Neuronal stem cell (in vitro differentiated cells): ENCODE results near the gene UNG.

Experiments used
- DNase-seq: peaks from one replicate; pipeline ENCODE4 v3.0.0-alpha.2; 2013; ENCODE audit warnings: low spot score
- H2AFZ ChIP-seq: one replicate; pipeline ENCODE4 v1.6.1; 2013; ENCODE audit warnings: mild to moderate bottlenecking, low read length, inconsistent platforms
- H2AK5ac ChIP-seq: 2 replicates; pipeline ENCODE4 v1.6.1; 2013; ENCODE audit warnings: low read depth, mild to moderate bottlenecking, inconsistent platforms, low read length, moderate library complexity, mixed read lengths
- H2BK120ac ChIP-seq: 2 replicates; pipeline ENCODE4 v1.6.1; 2013; ENCODE audit warnings: low read depth, mild to moderate bottlenecking, inconsistent platforms, low read length, moderate library complexity, mixed read lengths
- H2BK12ac ChIP-seq: one replicate; pipeline ENCODE4 v1.6.1; 2013; ENCODE audit warnings: low read length, inconsistent platforms
- H2BK15ac ChIP-seq: 2 replicates; pipeline ENCODE4 v1.6.1; 2013; ENCODE audit warnings: mild to moderate bottlenecking, low read length, inconsistent platforms, mixed read lengths
- H2BK5ac ChIP-seq: one replicate; pipeline ENCODE4 v1.6.1; 2013; ENCODE audit warnings: inconsistent platforms, mild to moderate bottlenecking, low read length, moderate library complexity
- H3K14ac ChIP-seq: one replicate; pipeline ENCODE4 v1.6.1; 2013; ENCODE audit warnings: low read length, inconsistent platforms
- H3K18ac ChIP-seq: 2 replicates; pipeline ENCODE4 v1.6.1; 2013; ENCODE audit warnings: low read length, inconsistent platforms
- H3K23ac ChIP-seq: 2 replicates; pipeline ENCODE4 v1.6.1; 2013; ENCODE audit warnings: low read depth, mild to moderate bottlenecking, mixed read lengths, low read length, inconsistent platforms; ENCODE audit not compliant: poor library complexity
- H3K27ac ChIP-seq: replicated peaks from 3 replicates; pipeline ENCODE4 v1.5.1; 2013; ENCODE audit warnings: low read length, inconsistent platforms
- H3K27me3 ChIP-seq, 3 experiments: 2 replicates each; pipeline ENCODE4 v1.6.1; 2013; ENCODE audit warnings: low read length in 3 of 3, mild to moderate bottlenecking in 2 of 3, inconsistent platforms in 1 of 3, low read depth in 1 of 3, mixed read lengths in 1 of 3, moderate library complexity in 1 of 3; ENCODE audit not compliant: control insufficient read depth in 3 of 3, insufficient read depth in 3 of 3
- H3K36me3 ChIP-seq, 2 donors: replicated peaks in 1 of 2; 2 replicates each; pipeline ENCODE4 v1.6.1; 2013; ENCODE audit warnings: low read length in 2 of 2; ENCODE audit not compliant: control insufficient read depth in 2 of 2, insufficient read depth in 2 of 2
- H3K4ac ChIP-seq: 2 replicates; pipeline ENCODE4 v1.6.1; 2013; ENCODE audit warnings: inconsistent platforms, mild to moderate bottlenecking, low read length, moderate library complexity
- H3K4me1 ChIP-seq, 2 donors: 1 replicate in 1 of 2; 2 replicates in 1 of 2; pipeline ENCODE4 v1.6.1; 2013; ENCODE audit warnings: low read length in 2 of 2, low read depth in 1 of 2; ENCODE audit not compliant: control insufficient read depth in 2 of 2, insufficient read depth in 1 of 2
- H3K4me2 ChIP-seq: one replicate; pipeline ENCODE4 v1.6.1; 2013; ENCODE audit warnings: mild to moderate bottlenecking, low read length, inconsistent platforms; ENCODE audit not compliant: insufficient read depth, poor library complexity, severe bottlenecking
- H3K4me3 ChIP-seq, 2 donors: 2 replicates each; pipeline ENCODE4 v1.5.1; 2013; ENCODE audit warnings: low read length in 2 of 2, mild to moderate bottlenecking in 2 of 2, inconsistent platforms in 1 of 2, moderate library complexity in 1 of 2
- H3K79me1 ChIP-seq: one replicate; pipeline ENCODE4 v1.6.1; 2013; ENCODE audit warnings: low read depth, mild to moderate bottlenecking, inconsistent platforms, low read length, moderate library complexity
- H3K9ac ChIP-seq: one replicate; pipeline ENCODE4 v1.6.1; 2013; ENCODE audit warnings: mild to moderate bottlenecking, low read depth, low read length, inconsistent platforms; ENCODE audit not compliant: poor library complexity
- H3K9me3 ChIP-seq, 2 donors: replicated peaks in 1 of 2; 2 replicates each; pipeline versions ENCODE3 to v1.6.1; 2013; ENCODE audit warnings: low read length in 2 of 2, mild to moderate bottlenecking in 2 of 2, inconsistent platforms in 1 of 2, low read depth in 1 of 2, mixed read lengths in 1 of 2, moderate library complexity in 1 of 2; ENCODE audit not compliant: control insufficient read depth in 2 of 2, insufficient read depth in 1 of 2
- H4K8ac ChIP-seq: one replicate; pipeline ENCODE4 v1.6.1; 2013; ENCODE audit warnings: low read depth, mild to moderate bottlenecking, inconsistent platforms, low read length, moderate library complexity
- H4K91ac ChIP-seq: one replicate; pipeline ENCODE4 v1.6.1; 2013; ENCODE audit warnings: low read length, low read depth, mild to moderate bottlenecking, inconsistent platforms; ENCODE audit not compliant: poor library complexity
- WGBS, 2 donors: extraction: QIAGEN DNeasy Blood & Tissue Kit; methylation state at CpG; one replicate each; pipeline ENCODE4 v1.1.7; 2013; ENCODE audit warnings: missing lambda C conversion rate in 2 of 2, mixed read lengths in 1 of 2; ENCODE audit not compliant: insufficient read length in 2 of 2, insufficient replicate concordance in 1 of 2; ENCODE audit errors: extremely low coverage in 2 of 2; 5-methylcytosine and 5-hydroxymethylcytosine counted together

The UNG gene

GRCh38 chr12:109110988-109111495 lies 13.6 kb downstream of the UNG start:
- no peak overlapping the region for H3K4ac ChIP-seq
- peak overlapping the region; percentile 13 to 76 for H3K4me3 ChIP-seq
- peak overlapping the region; percentile 64 for H3K27ac ChIP-seq
- H2BK15ac ChIP-seq, result peak overlapping the region; percentile 41
- H3K9me3 ChIP-seq, result no peaks in the 10 kb centered on the region
- no peak overlapping the region for H2BK120ac ChIP-seq
- H3K23ac ChIP-seq, result peak overlapping the region; percentile 45
- H2AK5ac ChIP-seq, result no peak overlapping the region
- peak overlapping the region; percentile 64 for H3K9ac ChIP-seq
- no peak overlapping the region for H4K8ac ChIP-seq
- no peak overlapping the region for H2BK12ac ChIP-seq
- H3K4me1 ChIP-seq, result peaks cover 14 to 21% of the 10 kb centered on the region in 2 donors
- peak; percentile 75 for DNase-seq
- no peak overlapping the region for H4K91ac ChIP-seq
- no CpG with 5 or more reads among the region's 28 CpGs for WGBS, 2 donors
- H3K18ac ChIP-seq, result peak overlapping the region; percentile 62
- no peaks in the 10 kb centered on the region for H3K27me3 ChIP-seq
- peak overlapping the region; percentile 75 for H3K4me2 ChIP-seq
- H2AFZ ChIP-seq, result peak overlapping the region; percentile 95
- H2BK5ac ChIP-seq, result no peak overlapping the region
- peaks cover 17 to 43% of the 10 kb centered on the region in 2 donors for H3K36me3 ChIP-seq
- no peak overlapping the region for H3K14ac ChIP-seq
- peaks cover 3% of the 10 kb centered on the region for H3K79me1 ChIP-seq

- no peak overlapping the region for H3K27ac ChIP-seq
- H3K4me2 ChIP-seq, result no peak overlapping the region
- no peak overlapping the region for H2BK120ac ChIP-seq
- H3K36me3 ChIP-seq, result peaks cover 10 to 28% of the 10 kb centered on the region in 2 donors
- no peak overlapping the region for H3K4me3 ChIP-seq
- no peak overlapping the region for H4K91ac ChIP-seq
- H2AK5ac ChIP-seq, result no peak overlapping the region
- H3K27me3 ChIP-seq, result no peaks in the 10 kb centered on the region
- H3K18ac ChIP-seq, result no peak overlapping the region
- no peaks in the 10 kb centered on the region for H3K79me1 ChIP-seq
- no peak overlapping the region for H3K23ac ChIP-seq
- no peaks in the 10 kb centered on the region for H3K9me3 ChIP-seq
- no CpG with 5 or more reads among the region's 11 CpGs for WGBS, 2 donors
- peaks cover 17 to 24% of the 10 kb centered on the region in 2 donors for H3K4me1 ChIP-seq
- no peak overlapping the region for H2BK15ac ChIP-seq
- H4K8ac ChIP-seq, result no peak overlapping the region
- DNase-seq, result no peak
- H2BK5ac ChIP-seq, result no peak overlapping the region
- no peak overlapping the region for H3K4ac ChIP-seq
- no peak overlapping the region for H3K9ac ChIP-seq
- no peak overlapping the region for H2BK12ac ChIP-seq
- no peak overlapping the region for H3K14ac ChIP-seq
- no peak overlapping the region for H2AFZ ChIP-seq
These were observed 15.5 kb downstream of the UNG start for GRCh38 chr12:109112720-109113465.

GRCh38 chr12:109113661-109114321 lies 16.4 kb downstream of the UNG start:
- Histone ChIP-seq H3K9me3 (no peaks in the 10 kb centered on the region), H2AFZ (no peak overlapping the region), H3K4ac (no peak overlapping the region), H2BK12ac (no peak overlapping the region), H3K4me1 (peaks cover 17 to 24% of the 10 kb centered on the region in 2 donors), H3K79me1 (no peaks in the 10 kb centered on the region), H2AK5ac (no peak overlapping the region), H3K4me3 (no peak overlapping the region), H4K8ac (no peak overlapping the region), H2BK5ac (no peak overlapping the region), H2BK15ac (no peak overlapping the region), H3K36me3 (peaks cover 9 to 19% of the 10 kb centered on the region in 2 donors), H3K18ac (no peak overlapping the region), H3K14ac (no peak overlapping the region), H3K27ac (no peak overlapping the region), H4K91ac (no peak overlapping the region), H3K23ac (no peak overlapping the region), H3K27me3 (no peaks in the 10 kb centered on the region), H2BK120ac (no peak overlapping the region), H3K9ac (no peak overlapping the region), H3K4me2 (no peak overlapping the region)
- WGBS, 2 donors, result no CpG with 5 or more reads among the region's 5 CpGs
- DNase-seq, result no peak

GRCh38 chr12:109114644-109115043 lies 17.2 kb downstream of the UNG start:
- Histone ChIP-seq H2AK5ac (no peak overlapping the region), H3K4me3 (no peak overlapping the region), H4K8ac (no peak overlapping the region), H3K4ac (no peak overlapping the region), H2BK5ac (no peak overlapping the region), H2BK15ac (no peak overlapping the region), H2BK12ac (no peak overlapping the region), H3K23ac (no peak overlapping the region), H3K4me2 (no peak overlapping the region), H3K36me3 (peaks cover 6 to 14% of the 10 kb centered on the region in 2 donors), H4K91ac (no peak overlapping the region), H2AFZ (no peak overlapping the region), H3K27ac (no peak overlapping the region), H3K9ac (no peak overlapping the region), H3K79me1 (no peaks in the 10 kb centered on the region), H3K27me3 (no peaks in the 10 kb centered on the region), H3K18ac (no peak overlapping the region), H3K9me3 (no peaks in the 10 kb centered on the region), H3K4me1 (peaks cover 17 to 24% of the 10 kb centered on the region in 2 donors), H2BK120ac (no peak overlapping the region), H3K14ac (no peak overlapping the region)
- no peak for DNase-seq
- WGBS, 2 donors, result no CpG with 5 or more reads among the region's 2 CpGs
